GM18519 (cell line): Measurements from ENCODE around the gene FXYD2.

Experiments
- ATAC-seq: cut with Tn5 transposase; IDR thresholded peaks from one replicate; pipeline ENCODE4 v1.9.1; 2021; ENCODE audit warnings: mild to moderate bottlenecking, moderate library complexity; ENCODE audit not compliant: unreplicated experiment, low FRiP score

The FXYD2 gene

GRCh38 chr11:117771841-117772240 lies 52.7 kb downstream of the FXYD2 start:
- no peak for ATAC-seq

GRCh38 chr11:117771197-117771596 lies 53.3 kb downstream of the FXYD2 start:
- ATAC-seq, result no peak

DNA sequence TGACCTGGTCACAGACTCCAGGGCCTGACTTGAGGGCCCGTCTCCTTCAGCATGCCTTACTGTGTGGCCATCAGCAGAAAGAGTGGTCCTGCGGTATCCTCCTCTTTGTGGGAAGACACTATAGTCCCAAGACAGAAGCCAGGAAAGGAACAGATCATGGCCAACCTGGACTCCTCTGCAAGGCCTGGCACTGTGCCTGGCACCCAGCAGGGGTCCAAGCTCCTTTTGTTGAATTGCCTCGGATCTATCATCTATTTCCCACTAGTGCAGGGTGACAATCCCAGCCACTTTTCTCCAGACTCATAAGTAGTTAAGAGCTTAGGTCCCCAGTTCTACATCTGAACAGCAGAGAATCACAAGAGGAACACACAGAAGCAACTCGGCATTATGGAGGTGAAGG lies 54.5 kb downstream of the FXYD2 start:
- ATAC-seq, result no peak
